Activated T-cell treated with anti-CD3 and anti-CD28 coated beads for 1 hour (primary cell): ENCODE data around the gene SMAD2.
A peak's percentile ranks its signal among the peaks of the same experiment; 100 is the strongest.
"Not testable (repeated sequence)": the region's sequence is repeated elsewhere in the genome, so short reads cannot be mapped to it uniquely, and the experiment has no call there.

Experiments
- DNase-seq: peaks from one replicate; pipeline ENCODE4 v3.0.0-alpha.2; 2020; ENCODE audit warnings: low read depth

The SMAD2 gene

DNA sequence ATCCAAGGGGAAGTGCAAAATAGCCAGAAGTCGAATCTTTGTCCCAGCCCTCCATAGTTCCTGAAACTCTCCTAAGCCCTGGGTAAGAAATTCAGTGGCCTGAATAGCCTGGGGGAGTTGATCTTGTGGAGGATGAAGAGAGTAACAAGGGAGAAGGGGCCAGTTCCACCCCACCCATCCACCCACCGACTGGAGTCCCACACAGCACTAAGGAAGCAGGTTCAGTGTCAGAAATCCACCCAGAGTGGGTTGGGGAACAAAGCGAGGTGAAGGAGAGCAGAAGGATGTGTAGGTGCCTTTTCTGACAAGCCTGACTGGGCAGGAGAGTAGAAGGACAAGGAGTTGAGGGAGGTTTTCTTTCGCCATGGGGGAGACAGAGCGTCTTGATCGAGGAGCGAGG is 136.8 kb downstream of the SMAD2 start:
- no peak for DNase-seq

DNA sequence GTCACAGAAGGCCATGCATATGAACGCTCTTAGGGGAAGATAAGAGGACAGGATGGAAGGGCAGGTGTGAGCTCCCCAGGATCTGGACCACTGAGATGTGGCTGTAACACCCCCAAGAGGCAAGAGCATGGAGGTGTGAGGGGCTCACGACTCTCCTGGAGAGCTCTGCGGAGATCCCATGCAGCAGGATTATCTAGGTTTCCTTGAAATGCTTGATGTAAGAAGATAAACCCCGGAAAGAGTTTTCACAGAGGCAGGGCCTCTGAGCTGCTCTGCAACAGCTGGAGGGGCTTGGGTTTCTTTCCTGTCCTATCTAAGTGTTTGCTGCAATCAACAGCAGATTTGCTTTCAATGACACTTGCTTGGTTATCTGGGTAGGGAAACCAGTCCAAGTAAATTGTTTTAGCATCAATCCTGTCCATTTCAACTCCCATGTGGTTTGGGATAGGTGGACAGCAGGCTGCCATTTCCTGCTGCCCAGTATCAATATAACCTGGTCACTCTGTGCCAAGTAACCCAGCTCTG is 138.9 kb downstream of the SMAD2 start:
- DNase-seq: no peak

DNA sequence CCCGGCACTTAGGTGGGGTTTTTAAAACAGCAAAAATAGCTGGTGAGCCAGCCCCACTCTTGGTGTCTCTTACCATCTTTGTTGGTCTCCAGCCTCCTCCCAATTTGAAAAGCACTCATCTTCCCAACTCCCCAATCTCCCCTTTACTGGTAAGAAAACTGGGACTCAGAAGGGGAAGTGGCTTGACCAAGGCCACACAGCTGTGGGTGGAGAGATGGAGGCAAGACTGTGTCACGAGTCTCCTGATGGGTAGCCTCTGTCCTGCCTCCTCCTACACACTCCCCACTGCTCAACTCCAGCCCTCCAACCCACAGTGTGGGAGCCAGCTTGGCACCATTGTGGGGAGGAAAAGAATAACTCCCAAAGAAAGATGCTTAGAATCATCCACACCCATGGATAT is 140.4 kb downstream of the SMAD2 start:
- no peak for DNase-seq

DNA sequence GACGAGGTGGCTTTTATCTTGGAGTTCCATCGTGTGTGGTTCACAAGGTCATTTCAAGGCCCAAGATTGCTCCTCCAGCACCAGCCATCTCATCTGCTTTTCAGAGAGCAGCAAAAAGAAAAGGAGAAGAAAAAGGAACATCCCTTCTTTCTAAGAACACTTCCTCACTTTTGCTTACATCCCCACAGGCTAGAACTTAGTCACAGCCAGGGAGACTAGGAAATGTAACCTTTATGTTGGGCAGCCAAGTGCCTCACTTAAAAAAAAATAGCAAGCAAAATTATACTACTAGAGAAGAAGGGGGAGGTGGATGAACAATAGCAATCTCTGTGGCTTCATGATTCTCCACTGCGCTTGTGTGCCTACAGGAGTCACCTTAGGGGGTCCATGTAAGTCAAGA is 141.8 kb downstream of the SMAD2 start:
- no peak for DNase-seq

DNA sequence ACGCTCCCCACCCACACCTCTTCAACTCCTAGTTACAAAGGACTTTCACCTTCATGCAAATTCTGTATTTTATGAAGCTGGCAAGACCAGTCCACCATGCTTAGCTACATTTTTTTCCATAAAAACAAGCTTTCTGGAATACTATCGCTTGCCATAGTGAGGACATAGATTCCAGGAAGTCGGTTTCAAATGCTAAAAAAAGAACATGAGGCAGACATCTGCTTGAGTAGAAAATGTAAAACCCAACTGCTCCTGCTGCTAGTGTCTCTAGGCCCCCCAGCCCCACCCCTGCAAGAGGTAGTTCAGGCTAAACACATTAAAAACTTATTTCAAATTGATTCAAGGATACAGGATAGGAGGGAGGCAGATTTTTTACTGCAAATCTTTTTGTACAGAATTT is 148.9 kb downstream of the SMAD2 start:
- DNase-seq: no peak

DNA sequence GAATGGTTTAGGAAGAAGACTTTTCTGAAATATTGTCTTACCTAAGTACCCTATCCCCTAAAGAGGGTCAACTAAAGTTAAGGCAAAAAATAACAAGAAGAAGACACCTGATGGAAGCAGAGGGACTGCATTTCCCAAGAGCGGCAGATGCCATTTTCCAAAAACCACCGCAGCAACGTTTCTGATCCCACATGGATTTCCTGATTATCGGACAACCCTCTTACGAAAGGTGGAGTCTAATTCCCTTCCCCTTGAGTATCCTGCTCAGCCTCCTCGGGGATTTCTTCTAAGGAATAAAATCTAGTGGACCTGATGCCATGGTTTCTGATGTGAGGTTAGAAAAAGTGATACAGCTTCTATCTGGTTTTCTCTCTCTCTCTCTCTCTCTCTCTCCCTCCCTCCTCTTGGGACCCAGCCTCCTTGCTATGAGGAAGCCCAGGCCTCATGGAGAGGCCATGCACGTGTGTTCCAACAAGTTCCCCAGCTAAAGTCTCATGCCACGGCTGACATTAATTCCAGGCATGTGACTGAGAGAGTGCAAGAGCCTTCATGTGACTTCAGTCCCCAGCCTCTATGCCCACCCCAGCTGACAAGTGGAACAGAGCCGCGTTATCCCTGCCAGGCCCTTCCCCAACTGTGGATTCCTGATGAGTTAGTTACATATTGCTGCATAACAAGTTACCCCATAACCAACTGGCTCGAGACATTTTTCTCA is 150.3 kb downstream of the SMAD2 start:
- no peak for DNase-seq

DNA sequence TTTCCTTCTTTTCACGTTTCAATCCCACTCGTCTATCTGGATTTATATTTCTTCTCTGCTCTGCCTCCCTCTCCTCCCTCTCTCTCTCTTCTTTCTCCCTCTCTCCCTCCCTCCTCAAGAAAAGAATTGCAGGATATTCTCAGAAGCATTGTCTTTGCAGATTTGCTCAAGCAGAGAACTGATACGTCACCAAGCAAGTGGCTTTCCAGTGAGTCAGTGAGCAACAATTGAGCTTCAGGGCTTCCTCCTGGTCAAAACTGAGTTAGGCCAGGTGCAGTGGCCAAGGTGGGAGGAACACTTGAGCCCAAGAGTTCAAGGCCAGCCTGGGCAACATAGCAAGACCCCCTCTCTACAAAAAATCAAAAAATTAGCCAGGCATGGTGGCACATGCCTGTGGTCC is 151.1 kb downstream of the SMAD2 start:
- no peak for DNase-seq

DNA sequence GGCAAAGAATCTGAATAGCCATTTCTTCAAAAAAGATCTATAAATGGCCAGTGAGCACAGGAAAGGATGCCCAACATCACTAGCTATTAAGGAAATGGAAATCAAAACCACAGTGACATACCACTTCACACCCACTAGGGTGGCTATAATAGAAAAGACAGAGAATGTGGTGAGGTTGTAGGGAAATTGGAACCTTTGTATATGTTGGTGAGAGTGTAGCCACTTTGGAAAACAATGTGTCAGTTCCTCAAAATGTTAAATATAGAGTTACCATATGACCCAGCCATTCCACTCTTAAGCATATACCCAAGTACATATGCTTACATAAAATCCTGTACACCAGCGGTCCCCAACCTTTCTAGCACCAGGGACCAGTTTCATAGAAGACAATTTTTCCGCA is 152.8 kb downstream of the SMAD2 start:
- DNase-seq: no peak

DNA sequence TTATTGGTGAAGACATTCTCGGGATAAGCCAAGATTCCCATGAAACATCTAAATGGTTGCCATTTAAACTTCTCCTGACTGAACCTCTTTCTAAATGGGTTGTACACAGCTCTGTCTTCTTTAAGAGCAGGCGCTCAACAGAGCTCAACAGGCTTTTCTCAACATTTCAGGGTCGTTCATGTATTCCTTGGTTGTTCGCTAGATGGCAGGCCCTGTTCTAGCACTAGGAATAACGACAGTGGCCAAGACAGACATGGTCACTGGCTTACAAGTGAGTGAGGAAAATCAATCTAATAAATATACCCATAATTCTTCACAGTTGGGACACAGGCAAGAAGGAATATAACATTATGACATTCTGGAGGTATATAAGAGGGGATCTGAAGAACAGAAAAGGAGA is 154.5 kb downstream of the SMAD2 start:
- DNase-seq: no peak

DNA sequence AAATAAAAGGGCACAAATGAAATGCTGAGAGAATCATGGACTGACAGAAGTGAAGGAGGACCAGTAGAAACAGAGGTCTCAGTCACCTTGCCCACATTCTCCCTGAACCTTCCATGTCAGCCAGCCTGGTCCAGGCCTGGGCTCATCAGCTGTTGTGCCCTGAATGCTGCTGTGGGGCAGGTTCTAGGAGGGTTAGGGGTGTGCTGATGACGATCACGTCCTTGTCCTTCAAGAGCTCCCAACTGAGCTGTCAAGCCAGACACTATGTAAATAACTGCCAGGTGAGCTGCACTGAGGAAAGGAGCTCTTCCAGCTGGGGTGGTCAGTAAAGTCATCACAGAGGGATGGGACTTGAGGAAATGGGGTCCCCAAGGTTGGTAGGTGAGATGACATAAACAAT is 156.5 kb downstream of the SMAD2 start:
- no peak for DNase-seq

DNA sequence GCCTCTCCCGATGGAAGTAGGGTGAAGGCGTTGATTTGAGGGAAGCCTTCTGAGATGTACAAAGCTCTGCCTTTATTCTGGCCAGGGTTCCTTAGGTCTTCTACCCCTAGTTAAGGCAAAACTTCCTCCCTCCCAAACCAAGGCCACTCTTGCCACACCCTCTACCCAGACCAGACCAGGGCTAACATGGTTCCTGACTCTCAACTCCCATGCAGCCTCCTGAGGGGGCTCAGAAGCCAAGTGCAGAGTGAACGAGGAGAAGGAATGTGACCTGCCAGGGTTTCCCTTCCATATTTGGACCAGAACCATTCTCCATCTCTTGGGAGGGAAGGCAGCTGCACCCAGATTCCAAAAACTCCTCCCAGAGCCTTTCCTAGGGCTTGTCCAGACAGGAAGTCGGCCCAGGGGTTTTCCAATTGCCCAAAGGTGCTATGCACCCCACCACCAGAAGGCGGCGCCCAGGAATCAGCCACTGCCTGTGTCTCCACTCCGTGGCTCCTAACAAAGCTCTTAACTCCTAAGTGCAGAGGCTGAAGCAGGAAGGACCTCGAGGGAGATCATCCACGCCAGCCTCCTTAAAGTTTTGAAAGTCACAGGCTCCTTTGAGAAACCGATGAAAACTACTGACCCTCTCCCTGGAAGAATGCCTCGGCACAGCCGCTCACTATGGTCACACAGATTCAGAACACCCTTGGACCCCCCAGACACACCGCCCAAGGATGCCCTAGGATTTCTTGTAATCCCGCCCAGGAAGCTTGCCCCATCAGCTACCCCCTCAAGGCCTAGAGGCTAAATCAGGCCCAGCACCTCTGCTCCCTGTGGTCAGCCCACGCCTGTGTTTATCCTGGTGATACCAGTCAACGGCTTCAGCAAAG is 157.8 kb downstream of the SMAD2 start:
- peak; percentile 55 for DNase-seq

DNA sequence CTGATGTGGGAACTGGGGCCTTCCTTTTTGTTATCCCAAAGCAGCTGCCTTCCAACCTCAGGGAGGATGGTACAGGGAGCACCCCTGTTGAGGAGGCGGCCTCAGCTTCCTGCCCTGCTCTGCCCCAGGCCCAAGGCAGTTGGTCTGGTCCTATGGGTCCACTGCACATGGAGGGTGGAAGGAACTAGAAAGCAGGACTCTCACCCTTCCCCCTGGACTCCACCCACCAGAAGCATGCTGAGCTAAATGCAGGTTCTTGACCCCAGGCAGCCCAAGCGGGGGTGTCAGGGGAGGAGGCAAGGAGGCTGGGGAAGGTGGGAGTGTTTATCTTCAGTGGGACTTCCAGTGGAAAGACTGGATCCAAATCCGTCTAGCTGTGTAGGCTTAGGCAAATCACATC is 158.5 kb downstream of the SMAD2 start:
- no peak for DNase-seq

DNA sequence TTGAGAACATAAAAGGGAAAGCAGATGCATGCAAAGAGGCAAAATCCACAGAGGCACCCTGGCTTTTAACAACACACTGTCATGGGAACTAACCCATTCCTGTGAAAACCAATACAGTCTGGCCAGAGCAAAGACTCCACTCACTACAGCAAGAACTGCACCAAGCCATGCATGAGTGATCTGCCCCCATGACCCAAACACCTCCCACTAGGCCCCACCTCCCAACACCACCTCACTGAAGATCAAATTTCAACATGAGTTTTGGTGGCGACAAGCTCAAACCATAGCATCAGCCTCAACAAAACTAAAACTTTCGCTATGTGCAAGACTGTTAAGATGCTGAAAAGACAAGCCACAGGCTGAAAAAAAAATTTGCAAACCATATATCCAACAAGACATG is 162.8 kb downstream of the SMAD2 start:
- no peak for DNase-seq

DNA sequence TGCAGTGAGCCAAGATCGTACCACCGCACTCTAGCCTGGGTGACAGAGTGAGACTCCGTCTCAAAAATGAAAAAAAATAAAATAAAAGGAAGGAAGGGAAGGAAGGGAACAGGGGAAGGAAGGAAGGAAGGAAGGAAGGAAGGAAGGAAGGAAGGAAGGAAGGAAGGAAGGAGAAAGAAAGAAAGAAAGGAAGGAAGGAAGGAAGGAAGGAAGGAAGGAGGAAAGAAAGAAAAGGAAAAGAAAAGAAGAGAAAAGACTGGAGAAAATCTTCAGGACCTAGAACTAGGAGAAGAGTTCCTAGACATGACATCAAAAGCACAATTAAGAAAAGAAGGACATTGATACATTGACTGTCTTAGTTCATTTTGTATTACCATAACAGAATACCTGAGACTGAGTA is 163.3 kb downstream of the SMAD2 start:
- DNase-seq: not testable (repeated sequence)
